PC-9 (cell line): ENCODE data around the gene TRAF3IP1. TPM values are rescaled to one million over a fixed set of nuclear protein-coding genes. Genes with fewer than 3 reads are reported as not detected.
"Not testable (repeated sequence)": the region's sequence is repeated elsewhere in the genome, so short reads cannot be mapped to it uniquely, and the experiment has no call there.

Source experiments
- BruUV-seq: library from RNA; stranded (reverse); fragments of 400-500 nt; replicated peaks from 2 replicates; lab custom pipeline; 2021; lab: Mats Ljungman, UMichigan
- CTCF ChIA-PET: fragments of 300-600 bp; sonication (Branson Sonifier 250); formaldehyde crosslinking; loops from one replicate; lab custom pipeline; 2022; ENCODE audit warnings: antibody characterized with exemption; lab: Charles Lee
- POLR2A ChIA-PET: fragments of 300-600 bp; sonication (Branson Sonifier 250); formaldehyde crosslinking; loops from one replicate; lab custom pipeline; 2022; ENCODE audit warnings: antibody characterized with exemption; ENCODE audit not compliant: unreplicated experiment; lab: Charles Lee
- DNase-seq, 2 experiments: peaks; one replicate each; pipeline versions ENCODE4 v3.0.0 to v3.0.0-alpha.2; 2015 to 2022; ENCODE audit warnings: mixed read lengths in 1 of 2
- H2AFZ ChIP-seq: fragments of 200-600 bp; sonication (generic); 2 replicates; pipeline ENCODE4 v1.8.1; 2017; ENCODE audit warnings: antibody characterized with exemption
- H3F3A ChIP-seq: fragments of 200-600 bp; sonication (generic); 2 replicates; pipeline ENCODE4 v1.8.1; 2017; ENCODE audit warnings: antibody characterized with exemption, mild to moderate bottlenecking, low read depth; ENCODE audit not compliant: insufficient read depth
- H3K27ac ChIP-seq: fragments of 200-600 bp; sonication (generic); 2 replicates; pipeline ENCODE4 v1.6.1; 2016; ENCODE audit warnings: mixed run types
- H3K27me3 ChIP-seq: fragments of 200-600 bp; sonication (generic); 2 replicates; pipeline ENCODE4 v1.6.1; 2016; ENCODE audit warnings: low read depth, mixed run types; ENCODE audit not compliant: insufficient read depth
- H3K36me3 ChIP-seq: fragments of 200-600 bp; sonication (generic); 2 replicates; pipeline ENCODE4 v1.6.1; 2016; ENCODE audit warnings: low read depth, mixed run types
- H3K4me1 ChIP-seq: fragments of 200-600 bp; sonication (generic); replicated peaks from 2 replicates; pipeline ENCODE4 v1.6.1; 2016; ENCODE audit warnings: mixed run types; ENCODE audit not compliant: insufficient read depth
- H3K4me2 ChIP-seq: fragments of 200-600 bp; sonication (generic); 2 replicates; pipeline ENCODE4 v1.6.1; 2017; ENCODE audit warnings: mixed run types
- H3K4me3 ChIP-seq: fragments of 200-600 bp; sonication (generic); 2 replicates; pipeline ENCODE4 v1.6.1; 2016; ENCODE audit warnings: mixed run types
- H3K79me2 ChIP-seq: fragments of 200-600 bp; sonication (generic); 2 replicates; pipeline ENCODE4 v1.6.1; 2017; ENCODE audit warnings: low read depth, mixed run types
- H3K9me2 ChIP-seq: fragments of 200-600 bp; sonication (generic); 2 replicates; pipeline ENCODE4 v1.8.1; 2017; ENCODE audit warnings: mild to moderate bottlenecking; ENCODE audit not compliant: insufficient read depth
- H3K9me3 ChIP-seq: fragments of 200-600 bp; sonication (generic); 2 replicates; pipeline ENCODE4 v1.8.1; 2016; ENCODE audit warnings: low read depth; ENCODE audit not compliant: insufficient read depth
- H4K20me1 ChIP-seq: fragments of 200-600 bp; sonication (generic); 2 replicates; pipeline ENCODE4 v1.8.1; 2017; ENCODE audit not compliant: insufficient read depth
- EZH2 ChIP-seq: fragments of 200-600 bp; sonication (generic); IDR thresholded peaks from 2 replicates; pipeline ENCODE4 v1.8.0; 2017; ENCODE audit warnings: antibody characterized with exemption, low read depth
- intact Hi-C: fragments of 100-400 bp; cut with micrococcal nuclease; formaldehyde crosslinking; loops from one replicate; pipeline ENCODE4 v1.10.0; 2022; ENCODE audit not compliant: unreplicated experiment
- total RNA-seq: library from RNA; stranded (reverse); gene quantifications from 2 replicates; pipeline ENCODE4 v1.2.3, GENCODE V29; 2021
- TF ChIP-seq, protein P1 (sequence below): fragments of 200-600 bp; sonication (generic); conservative IDR thresholded peaks from 2 replicates; pipeline ENCODE4 v1.6.1; 2017; ENCODE audit warnings: mixed run types, antibody characterized with exemption, mild to moderate bottlenecking, moderate library complexity

The TRAF3IP1 gene
- total RNA-seq, 1 experiment from 2014 or later = 51.7 TPM

DNA sequence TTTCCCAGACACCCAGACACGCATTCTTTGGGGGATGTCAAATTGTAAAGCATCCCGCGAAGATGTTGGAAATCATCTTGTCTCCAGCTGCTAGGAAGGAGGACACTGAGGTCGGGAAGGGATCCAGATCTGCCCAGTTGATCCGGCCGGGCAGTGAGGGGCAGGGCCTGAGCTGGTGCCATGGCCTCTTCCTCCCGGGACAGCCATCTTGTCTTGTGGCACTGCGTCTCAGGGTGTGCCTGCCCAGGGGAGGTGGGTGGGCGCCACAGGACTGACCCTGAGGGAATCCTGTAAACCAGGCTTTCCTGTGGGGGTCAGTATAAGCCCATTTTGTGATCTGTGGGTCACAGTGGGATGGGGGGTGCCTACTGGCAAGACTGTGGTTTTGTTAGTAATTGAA is 10.1 kb downstream of the TRAF3IP1 start:
- POLR2A ChIA-PET = no interaction called here
- TF ChIP-seq, protein P1, sequence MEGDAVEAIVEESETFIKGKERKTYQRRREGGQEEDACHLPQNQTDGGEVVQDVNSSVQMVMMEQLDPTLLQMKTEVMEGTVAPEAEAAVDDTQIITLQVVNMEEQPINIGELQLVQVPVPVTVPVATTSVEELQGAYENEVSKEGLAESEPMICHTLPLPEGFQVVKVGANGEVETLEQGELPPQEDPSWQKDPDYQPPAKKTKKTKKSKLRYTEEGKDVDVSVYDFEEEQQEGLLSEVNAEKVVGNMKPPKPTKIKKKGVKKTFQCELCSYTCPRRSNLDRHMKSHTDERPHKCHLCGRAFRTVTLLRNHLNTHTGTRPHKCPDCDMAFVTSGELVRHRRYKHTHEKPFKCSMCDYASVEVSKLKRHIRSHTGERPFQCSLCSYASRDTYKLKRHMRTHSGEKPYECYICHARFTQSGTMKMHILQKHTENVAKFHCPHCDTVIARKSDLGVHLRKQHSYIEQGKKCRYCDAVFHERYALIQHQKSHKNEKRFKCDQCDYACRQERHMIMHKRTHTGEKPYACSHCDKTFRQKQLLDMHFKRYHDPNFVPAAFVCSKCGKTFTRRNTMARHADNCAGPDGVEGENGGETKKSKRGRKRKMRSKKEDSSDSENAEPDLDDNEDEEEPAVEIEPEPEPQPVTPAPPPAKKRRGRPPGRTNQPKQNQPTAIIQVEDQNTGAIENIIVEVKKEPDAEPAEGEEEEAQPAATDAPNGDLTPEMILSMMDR = no peak
- TF ChIP-seq EZH2 = no peak
- intact Hi-C loops = no loop called here

DNA sequence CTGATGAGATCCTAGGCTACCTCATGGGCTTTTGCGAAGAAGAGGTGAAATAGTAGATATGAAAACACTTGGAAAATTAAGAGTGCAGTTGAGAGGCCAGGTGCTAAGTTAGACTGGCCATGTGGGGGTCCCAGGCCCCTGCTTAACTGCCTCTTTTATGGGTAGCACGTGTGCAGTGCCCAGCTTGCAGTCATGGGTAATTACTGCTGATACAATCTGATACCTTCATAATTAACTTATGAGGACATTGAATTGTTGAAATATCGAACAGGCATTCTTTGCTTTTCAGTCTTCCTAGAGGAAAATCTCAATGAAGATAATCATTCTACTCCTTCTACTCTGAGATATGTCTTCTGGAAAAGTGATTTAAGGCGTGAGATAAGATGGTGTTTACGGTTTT is 11.6 kb downstream of the TRAF3IP1 start:
- ChIA-PET POLR2A (no interaction called here), CTCF (no interaction called here)
- intact Hi-C loops = no loop called here
- no peak for DNase-seq
- no TSS peak for BruUV-seq
- Histone ChIP-seq H4K20me1 (peaks cover 24% of the 10 kb centered on the region), H3K36me3 (peaks cover 28% of the 10 kb centered on the region), H3K4me1 (no peaks in the 10 kb centered on the region), H3K4me2 (no peak overlapping the region), H3K4me3 (no peak overlapping the region), H3K9me3 (no peaks in the 10 kb centered on the region), H2AFZ (no peak overlapping the region), H3F3A (no peaks in the 10 kb centered on the region), H3K27ac (no peak overlapping the region), H3K9me2 (no peaks in the 10 kb centered on the region), H3K27me3 (no peaks in the 10 kb centered on the region), H3K79me2 (0 out of 2 replicates have a peak, but pooled peaks cover 8% of the 10 kb centered on the region)
- TF ChIP-seq EZH2 = no peak
- TF ChIP-seq, protein P1 = no peak

More for the DNA sequence above, 10.1 kb downstream of the TRAF3IP1 start:
- Histone ChIP-seq H3K4me1 (no peaks in the 10 kb centered on the region), H2AFZ (no peak overlapping the region), H3K9me3 (no peaks in the 10 kb centered on the region), H3K79me2 (0 out of 2 replicates have a peak, but pooled peaks cover 8% of the 10 kb centered on the region), H3K9me2 (no peaks in the 10 kb centered on the region), H3K27me3 (no peaks in the 10 kb centered on the region), H3K4me2 (no peak overlapping the region), H3F3A (no peaks in the 10 kb centered on the region), H3K27ac (no peak overlapping the region), H3K36me3 (peaks cover 28% of the 10 kb centered on the region), H4K20me1 (peaks cover 24% of the 10 kb centered on the region), H3K4me3 (no peak overlapping the region)
- no TSS peak for BruUV-seq
- CTCF ChIA-PET = no interaction called here
- DNase-seq = no peak

DNA sequence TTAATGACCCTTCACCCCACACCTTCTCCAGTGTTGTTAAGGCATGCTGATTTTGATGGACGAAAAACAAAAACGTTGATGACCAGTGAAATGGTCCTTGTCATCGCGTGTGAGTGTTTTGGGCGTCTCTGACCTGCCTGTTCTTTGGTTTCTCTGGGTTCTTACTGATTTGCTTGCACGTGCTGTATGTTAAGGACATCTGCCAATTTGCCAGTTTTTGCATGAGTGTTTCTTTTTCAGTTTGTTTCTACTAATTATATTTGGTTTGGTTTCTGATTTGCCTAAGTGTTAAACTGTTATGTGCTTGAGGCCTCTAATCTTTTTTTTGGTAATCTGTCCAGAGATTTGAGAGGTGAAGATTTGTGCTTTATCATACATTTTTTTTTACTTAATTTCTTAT is 14.6 kb downstream of the TRAF3IP1 start:
- H4K20me1 ChIP-seq = peaks cover 18% of the 10 kb centered on the region
- DNase-seq = no peak
- TF ChIP-seq, protein P1 = no peak
- TF ChIP-seq EZH2 = no peak
- BruUV-seq = no TSS peak
- H3F3A ChIP-seq = no peaks in the 10 kb centered on the region
- H3K36me3 ChIP-seq = peaks cover 17% of the 10 kb centered on the region
- 0 out of 2 replicates have a peak, but pooled peaks cover 3% of the 10 kb centered on the region for H3K79me2 ChIP-seq
- no peak overlapping the region for H3K27ac ChIP-seq
- no peak overlapping the region for H2AFZ ChIP-seq
- no peak overlapping the region for H3K4me2 ChIP-seq
- ChIA-PET POLR2A (no interaction called here), CTCF (no interaction called here)
- intact Hi-C loops = loop anchor here (5.0 kb wide), 1 partner anchor 78 kb away; no protein-coding TSS in a partner anchor
- H3K9me3 ChIP-seq = no peaks in the 10 kb centered on the region
- no peaks in the 10 kb centered on the region for H3K27me3 ChIP-seq
- H3K4me1 ChIP-seq = no peaks in the 10 kb centered on the region
- H3K4me3 ChIP-seq = no peak overlapping the region
- no peaks in the 10 kb centered on the region for H3K9me2 ChIP-seq

DNA sequence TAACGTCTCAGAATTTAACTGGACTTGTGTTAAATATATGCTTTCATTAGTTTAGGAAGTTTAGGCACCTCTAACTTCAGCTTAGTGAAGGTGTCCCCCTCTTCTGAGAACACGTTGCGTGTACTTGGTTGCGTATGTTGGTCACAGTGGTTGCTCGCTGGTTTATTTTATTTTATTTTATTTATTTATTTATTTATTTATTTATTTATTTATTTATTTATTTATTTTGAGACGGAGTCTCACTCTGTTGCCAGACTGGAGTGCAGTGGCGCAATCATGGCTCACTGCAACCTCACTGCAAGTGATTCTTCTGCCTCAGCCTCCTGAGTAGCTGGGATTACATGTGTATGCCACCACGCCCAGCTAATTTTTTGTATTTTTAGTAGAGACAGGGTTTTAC is 15.3 kb downstream of the TRAF3IP1 start:
- H3K9me2 ChIP-seq, H3K79me2 ChIP-seq, H3K9me3 ChIP-seq, H2AFZ ChIP-seq, BruUV-seq, H3K4me1 ChIP-seq, H3K4me2 ChIP-seq, DNase-seq, POLR2A ChIA-PET, H3K27me3 ChIP-seq, H3K4me3 ChIP-seq, CTCF ChIA-PET, H3K27ac ChIP-seq, H3F3A ChIP-seq: not testable (repeated sequence)
- intact Hi-C loops = loop anchor here (5.0 kb wide), 1 partner anchor 78 kb away; no protein-coding TSS in a partner anchor
- Histone ChIP-seq H4K20me1 (peaks cover 13% of the 10 kb centered on the region), H3K36me3 (peaks cover 14% of the 10 kb centered on the region)
